Neural crest cell (in vitro differentiated cells): ENCODE data around the gene TIPRL. TPM values are rescaled to one million over a fixed set of nuclear protein-coding genes. Genes with fewer than 3 reads are reported as not detected.
"Not testable (repeated sequence)": the region's sequence is repeated elsewhere in the genome, so short reads cannot be mapped to it uniquely, and the experiment has no call there.

Source experiments
- DNase-seq: peaks from one replicate; pipeline ENCODE4 v3.0.0; 2021; ENCODE audit warnings: low read depth, mixed read lengths, low spot score
- H3K27ac Mint-ChIP-seq: one replicate; pipeline ENCODE4 v1.8.0; 2021; ENCODE audit warnings: mild to moderate bottlenecking, mixed read lengths; ENCODE audit not compliant: unreplicated experiment
- H3K27me3 Mint-ChIP-seq: 2 replicates; pipeline ENCODE4 v1.8.0; 2021; ENCODE audit warnings: low read depth, mild to moderate bottlenecking, mixed read lengths
- H3K36me3 Mint-ChIP-seq: 2 replicates; pipeline ENCODE4 v1.8.0; 2021; ENCODE audit warnings: low read depth, mild to moderate bottlenecking, mixed read lengths
- H3K4me1 Mint-ChIP-seq: 2 replicates; pipeline ENCODE4 v1.8.0; 2021; ENCODE audit warnings: mixed read lengths
- H3K4me3 Mint-ChIP-seq: one replicate; pipeline ENCODE4 v1.8.0; 2021; ENCODE audit warnings: mild to moderate bottlenecking, mixed read lengths
- H3K9me3 Mint-ChIP-seq: 2 replicates; pipeline ENCODE4 v1.8.0; 2021; ENCODE audit warnings: mixed read lengths
- CTCF ChIP-seq: fragments of 200-600 bp; sonication (generic); conservative IDR thresholded peaks from 2 replicates; pipeline ENCODE4 v1.5.0; 2021; ENCODE audit warnings: antibody characterized with exemption, mild to moderate bottlenecking
- total RNA-seq: library from RNA; stranded (reverse); gene quantifications from 2 replicates; pipeline ENCODE4 v1.2.1, GENCODE V29; 2021

The TIPRL gene
- total RNA-seq, 1 donor from 2014 or later: 28.3 TPM

GRCh38 chr1:168170564-168171508, 7.9 kb upstream of the TIPRL start:
- Mint-ChIP-seq H3K27me3 (no peaks in the 10 kb centered on the region), H3K4me1 (no peaks in the 10 kb centered on the region), H3K27ac (peak overlapping the region; percentile 53), H3K4me3 (no peak overlapping the region), H3K9me3 (peaks cover 2% of the 10 kb centered on the region), H3K36me3 (no peaks in the 10 kb centered on the region)
- DNase-seq: no peak
- TF ChIP-seq CTCF: no peak

- Mint-ChIP-seq H3K9me3 (peaks cover 2% of the 10 kb centered on the region), H3K36me3 (no peaks in the 10 kb centered on the region), H3K27me3 (no peaks in the 10 kb centered on the region), H3K4me3 (no peak overlapping the region), H3K4me1 (no peaks in the 10 kb centered on the region), H3K27ac (no peak overlapping the region)
- no peak for TF ChIP-seq CTCF
- DNase-seq: no peak
Measured at GRCh38 chr1:168172250-168172915, 6.4 kb upstream of the TIPRL start.

- Mint-ChIP-seq H3K27ac (no peak overlapping the region), H3K36me3 (no peaks in the 10 kb centered on the region), H3K27me3 (no peaks in the 10 kb centered on the region), H3K4me1 (no peaks in the 10 kb centered on the region), H3K4me3 (no peak overlapping the region), H3K9me3 (no peaks in the 10 kb centered on the region)
- DNase-seq: no peak
- TF ChIP-seq CTCF: no peak
Measured at GRCh38 chr1:168178227-168178637, 530 bp upstream of the TIPRL start.

- H3K27ac Mint-ChIP-seq: no peak overlapping the region
- DNase-seq: no peak
- H3K4me3 Mint-ChIP-seq: no peak overlapping the region
- H3K27me3 Mint-ChIP-seq: no peaks in the 10 kb centered on the region
- H3K4me1 Mint-ChIP-seq: no peaks in the 10 kb centered on the region
- no peak for TF ChIP-seq CTCF
- H3K9me3 Mint-ChIP-seq: no peaks in the 10 kb centered on the region
- no peaks in the 10 kb centered on the region for H3K36me3 Mint-ChIP-seq
Measured at GRCh38 chr1:168179438-168180147, 831 bp downstream of the TIPRL start.

- Mint-ChIP-seq H3K27me3 (no peaks in the 10 kb centered on the region), H3K9me3 (no peaks in the 10 kb centered on the region), H3K27ac (no peak overlapping the region), H3K36me3 (no peaks in the 10 kb centered on the region), H3K4me1 (no peaks in the 10 kb centered on the region), H3K4me3 (no peak overlapping the region)
- no peak for DNase-seq
- no peak for TF ChIP-seq CTCF
Measured at GRCh38 chr1:168180148-168180524, 1.4 kb downstream of the TIPRL start.

GRCh38 chr1:168181063-168181720, 2.4 kb downstream of the TIPRL start:
- not testable (repeated sequence) for H3K4me1 Mint-ChIP-seq, H3K9me3 Mint-ChIP-seq, DNase-seq, H3K36me3 Mint-ChIP-seq, H3K27ac Mint-ChIP-seq, H3K27me3 Mint-ChIP-seq
- peak overlapping the region; percentile 64 for H3K4me3 Mint-ChIP-seq
